Thyroid gland (tissue), 4 donors: ENCODE data around the gene ZNF296.

Experiments used
- CTCF ChIP-seq, 6 experiments: fragments of 200-600 bp in 3 of 6; fragments of 450-650 bp in 3 of 6; sonication (generic) in 3 of 6; IDR thresholded peaks; one replicate each; pipeline ENCODE4 v1.5.1; 2016 to 2019; ENCODE audit warnings: antibody characterized with exemption in 6 of 6, mild to moderate bottlenecking in 2 of 6, inconsistent platforms in 1 of 6, moderate library complexity in 1 of 6
- POLR2A ChIP-seq, 2 donors: fragments of 450-650 bp; IDR thresholded peaks; one replicate each; pipeline ENCODE4 v1.6.1; 2017; ENCODE audit warnings: antibody characterized with exemption in 2 of 2, mild to moderate bottlenecking in 2 of 2, moderate library complexity in 1 of 2

DNA sequence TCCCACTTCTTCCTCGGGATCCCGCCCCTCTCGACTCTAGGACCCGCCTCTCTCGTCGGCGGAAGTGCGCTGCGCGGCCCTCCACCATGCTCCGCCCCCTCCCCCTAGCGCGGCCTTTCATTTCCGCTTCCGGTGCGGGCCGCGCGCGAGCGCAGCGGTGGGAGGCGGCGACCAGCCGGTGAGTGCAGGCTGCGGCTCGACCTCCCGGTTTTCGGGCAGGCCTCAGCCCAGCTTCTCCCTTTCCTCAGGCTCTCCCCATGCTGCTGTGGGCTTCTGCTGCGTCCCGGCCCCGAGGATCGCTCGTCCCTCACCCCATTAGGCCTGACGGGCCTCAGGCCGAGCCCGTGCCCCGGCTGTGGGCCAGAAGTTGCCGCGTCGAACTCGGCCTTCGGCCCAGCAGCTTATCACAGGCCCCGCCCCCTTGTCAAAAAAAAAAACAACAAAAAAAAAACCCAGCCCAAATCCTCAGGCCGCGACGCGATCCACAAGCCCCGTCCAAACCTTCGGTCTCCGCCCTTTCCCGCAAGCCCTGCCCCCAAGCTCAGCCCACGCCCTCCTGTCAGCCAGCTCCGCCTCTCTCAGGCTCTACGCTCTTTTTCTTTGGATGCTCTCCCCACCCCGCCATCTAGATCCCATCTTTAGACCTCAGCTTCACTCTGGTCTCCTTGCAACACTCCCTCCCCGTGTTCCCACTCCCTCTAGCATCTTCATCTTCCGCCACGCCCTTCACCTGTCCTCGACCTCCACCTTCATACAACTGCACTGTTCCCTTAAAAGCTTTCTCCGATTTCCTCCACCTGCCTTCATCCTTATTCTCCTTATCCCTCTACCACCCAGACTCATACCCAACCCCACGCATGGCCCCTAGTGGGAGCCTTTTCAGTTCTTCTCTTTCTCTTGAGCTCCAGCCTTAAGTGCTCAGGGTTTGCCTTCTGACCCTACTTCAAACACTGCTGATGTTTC lies 37.1 kb downstream of the ZNF296 start, which contains the start of gene CLASRP:
- TF ChIP-seq CTCF (IDR thresholded peaks at IDR 0.05) (no peak), POLR2A (IDR thresholded peaks at IDR 0.05) (peak; percentile 82 to 88)
